ENCODE measurements around the gene ZBTB20. TPM values are rescaled to one million over a fixed set of nuclear protein-coding genes. Genes with fewer than 3 reads are reported as not detected.

The ZBTB20 gene
- total and polyA plus RNA-seq, 2 of the 4 experiments (the other 2 are of a cell fraction): 0.75 to 14.7 TPM

- BruUV-seq (replicated peaks): no TSS peak
- H2BK20ac ChIP-seq (ENCODE audit: low read depth, low read length): no peak overlapping the region
- H3K27ac ChIP-seq (ENCODE audit: insufficient read depth, low read length): no peak overlapping the region
- H2AFZ ChIP-seq (replicated peaks; ENCODE audit: low read length, poor library complexity): no peak overlapping the region
- DNase-seq (no peak), ATAC-seq (ENCODE audit: low read depth) (no peak)
- no peak overlapping the region for H4K91ac ChIP-seq (ENCODE audit: insufficient read depth, low read depth, low read length)
- no peak overlapping the region for H3K4ac ChIP-seq (ENCODE audit: low read depth, low read length)
- H2AK5ac ChIP-seq (ENCODE audit: low read depth, low read length): no peak overlapping the region
- H3K4me1 ChIP-seq (ENCODE audit: control insufficient read depth, insufficient read depth, low read length): peaks cover 5% of the 10 kb centered on the region
- TF ChIP-seq POLR2A (IDR thresholded peaks at IDR 0.05; ENCODE audit: low read depth, low read length) (no peak), NFE2L2 (IDR thresholded peaks at IDR 0.05; ENCODE audit: low read depth, low read length) (no peak), SMC3 (IDR thresholded peaks at IDR 0.05; ENCODE audit: low read depth, low read length) (no peak), RCOR1 (IDR thresholded peaks at IDR 0.05; ENCODE audit: insufficient replicate concordance, low read length) (no peak), ELK1 (IDR thresholded peaks at IDR 0.05; ENCODE audit: borderline replicate concordance, low read depth, low read length) (no peak), RFX5 (IDR thresholded peaks at IDR 0.05; ENCODE audit: low read depth, low read length) (no peak), CEBPB (IDR thresholded peaks at IDR 0.05; ENCODE audit: low read depth, low read length) (no peak), BHLHE40 (IDR thresholded peaks at IDR 0.05; ENCODE audit: low read depth, low read length) (no peak)
- no peak overlapping the region for H3K14ac ChIP-seq (replicated peaks; ENCODE audit: low read depth, low read length)
- H3K18ac ChIP-seq (ENCODE audit: low read depth, low read length): no peak overlapping the region
- no peak overlapping the region for H4K5ac ChIP-seq (ENCODE audit: low read depth, low read length)
- H2BK15ac ChIP-seq (ENCODE audit: low read depth, low read length): no peak overlapping the region
- H3K36me3 ChIP-seq (ENCODE audit: control insufficient read depth, insufficient read depth, low read length): no peaks in the 10 kb centered on the region
- no peak overlapping the region for H3K56ac ChIP-seq (ENCODE audit: extremely low read depth, insufficient read depth, low read length)
- dilution Hi-C loops (cut with HindIII; ENCODE audit: low sequenced_read_pairs, unreplicated experiment): no loop called here
- peaks cover 5% of the 10 kb centered on the region; the same call in 1 of the 2 replicates for H3K9me1 ChIP-seq (ENCODE audit: insufficient read depth, low read length)
- no peak overlapping the region for H3K4me3 ChIP-seq (ENCODE audit: insufficient read depth, low read depth, low read length)
- H3K4me2 ChIP-seq (ENCODE audit: low read depth, low read length): no peak overlapping the region
- no peak overlapping the region for H3K23ac ChIP-seq (ENCODE audit: low read depth, low read length)
- in situ Hi-C loops (cut with MboI; ENCODE audit: low sequenced_read_pairs): no loop called here
- H3K9me3 ChIP-seq (ENCODE audit: control insufficient read depth, insufficient read depth, low read length): no peaks in the 10 kb centered on the region
- no peak overlapping the region for H2BK120ac ChIP-seq (ENCODE audit: low read depth, low read length)
- no peak overlapping the region for H2BK5ac ChIP-seq (ENCODE audit: low read depth, low read length, poor library complexity, severe bottlenecking)
- no peaks in the 10 kb centered on the region for H4K20me1 ChIP-seq (ENCODE audit: insufficient read depth, low read length)
- ChIA-PET CTCF (no interaction called here), POLR2A (ENCODE audit: unreplicated experiment) (no interaction called here)
- H2AK9ac ChIP-seq (replicated peaks; ENCODE audit: low read depth, low read length, poor library complexity): no peak overlapping the region
- H3K27me3 ChIP-seq (ENCODE audit: control insufficient read depth, insufficient read depth, low read length): no peaks in the 10 kb centered on the region
- H3K9ac ChIP-seq (ENCODE audit: low read depth, low read length): no peak overlapping the region
- peaks cover 0 to 8% of the 10 kb centered on the region in 2 experiments; a peak in 1 of 4 replicates for H3K79me1 ChIP-seq (ENCODE audit: low read depth in 1 of 2, low read length in 2 of 2)
- intact Hi-C loops (cut with micrococcal nuclease): no loop called here
- no peak overlapping the region for H4K8ac ChIP-seq (ENCODE audit: low read depth in 2 of 2, low read length in 2 of 2)
- WGBS, 2 experiments (ENCODE audit: extremely low coverage in 2 of 2, insufficient read length in 1 of 2): no CpG with 5 or more reads among the region's 2 CpGs
Observed at GRCh38 chr3:114314282-114314681, 832.8 kb downstream of the ZBTB20 start.

Measured in IMR-90 (cell line).